Subcutaneous adipose tissue (tissue), 4 donors: ENCODE results near the gene FAM171A1. TPM values are rescaled to one million over a fixed set of nuclear protein-coding genes. Genes with fewer than 3 reads are reported as not detected.

ENCODE experiments used
- CTCF ChIP-seq: fragments of 450-650 bp; IDR thresholded peaks from one replicate; pipeline ENCODE4 v1.5.1; 2016; ENCODE audit warnings: low read depth, mild to moderate bottlenecking, control low read depth, antibody characterized with exemption, moderate library complexity
- total RNA-seq, 4 donors: library from RNA; depleted of rRNA; stranded (reverse); fragments of >200 nt; gene quantifications; one replicate each; pipeline ENCODE4 v1.1.0, GENCODE V29; 2016

The FAM171A1 gene
- total RNA-seq, 4 donors from 2014 or later, result 9.2 to 23.6 (median 12.2) TPM

- TF ChIP-seq CTCF, result no peak
Measured at GRCh38 chr10:15320522-15321203, 50.4 kb downstream of the FAM171A1 start.

GRCh38 chr10:15320118-15320517 is 51.0 kb downstream of the FAM171A1 start:
- no peak for TF ChIP-seq CTCF

GRCh38 chr10:15316871-15317464 is 54.1 kb downstream of the FAM171A1 start:
- no peak for TF ChIP-seq CTCF

- no peak for TF ChIP-seq CTCF
Measured at GRCh38 chr10:15316145-15316544, 54.9 kb downstream of the FAM171A1 start.

- no peak for TF ChIP-seq CTCF
Measured at GRCh38 chr10:15315286-15315685, 55.8 kb downstream of the FAM171A1 start.

GRCh38 chr10:15314482-15315045 is 56.5 kb downstream of the FAM171A1 start:
- TF ChIP-seq CTCF, result no peak

- no peak for TF ChIP-seq CTCF
Measured at GRCh38 chr10:15313843-15314242, 57.2 kb downstream of the FAM171A1 start.
